ELF-1 (cell line): ENCODE data around the gene CSNK1A1.
"Not testable (repeated sequence)": the region's sequence is repeated elsewhere in the genome, so short reads cannot be mapped to it uniquely, and the experiment has no call there.

Source experiments
- DNase-seq: peaks from one replicate; pipeline ENCODE4 v3.0.0-alpha.2; 2016; ENCODE audit warnings: low read depth, low spot score

Gene CSNK1A1

DNA sequence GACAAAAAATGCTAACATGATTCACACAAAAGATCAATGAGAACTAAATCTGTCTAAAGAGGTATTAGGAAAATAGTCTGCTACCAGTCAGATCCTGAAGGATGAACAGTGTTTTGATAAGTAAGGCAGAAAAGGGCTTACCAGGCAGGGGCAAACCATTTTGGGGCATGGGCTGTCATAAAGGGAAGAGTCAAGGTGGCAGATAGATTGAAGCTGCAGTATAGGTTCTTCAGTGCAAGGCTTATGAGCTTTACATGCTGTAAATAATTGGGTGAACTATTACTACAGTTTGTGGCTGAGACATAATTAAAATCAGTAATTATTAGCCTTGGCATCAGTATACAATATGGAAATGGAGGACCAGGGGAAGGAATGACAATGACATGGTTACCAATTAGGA, 21.8 kb downstream of the CSNK1A1 start:
- DNase-seq = no peak

DNA sequence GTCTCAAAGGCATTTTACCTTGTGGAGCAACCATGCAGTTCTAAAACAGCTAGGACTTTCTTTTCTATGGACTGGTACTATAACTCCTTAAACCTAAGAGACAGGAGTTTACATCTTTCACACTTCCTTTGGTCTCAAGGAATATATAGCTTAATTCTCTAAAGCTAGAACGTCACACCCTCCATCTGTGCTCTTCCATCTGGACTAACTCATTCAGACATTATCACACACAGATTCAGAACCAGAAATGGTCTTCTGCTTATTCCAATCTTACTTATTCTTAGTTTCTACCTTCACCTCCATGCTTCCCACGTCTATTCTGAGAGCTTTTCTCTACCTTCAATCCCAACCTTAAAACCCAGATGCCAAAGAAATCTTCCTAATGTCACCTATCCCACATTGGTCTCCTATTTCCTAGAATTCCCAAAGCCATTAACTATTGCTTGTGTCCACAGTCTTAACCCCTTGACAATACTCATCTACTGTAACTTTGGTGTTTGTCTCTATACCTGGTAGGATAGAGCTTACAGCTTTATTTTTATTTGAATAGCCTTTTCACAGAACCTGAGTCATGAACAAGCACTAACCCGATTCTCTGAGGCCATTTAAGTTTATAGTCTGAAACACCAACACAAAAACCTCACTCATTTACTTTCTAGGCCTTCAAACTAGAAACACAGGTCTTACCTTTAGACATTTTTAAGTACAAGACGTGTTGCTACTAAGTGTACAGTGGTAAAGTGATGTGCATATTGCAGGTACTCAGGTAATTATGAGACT, 22.8 kb downstream of the CSNK1A1 start:
- DNase-seq = no peak

- no peak for DNase-seq
Observed at GRCh38 chr5:149526845-149527590, 24.2 kb downstream of the CSNK1A1 start.

GRCh38 chr5:149521739-149522685, 29.2 kb downstream of the CSNK1A1 start:
- DNase-seq = no peak

- DNase-seq = no peak
Observed at GRCh38 chr5:149519601-149520000, 31.6 kb downstream of the CSNK1A1 start.

- DNase-seq = no peak
Observed at GRCh38 chr5:149518620-149519019, 32.6 kb downstream of the CSNK1A1 start.

DNA sequence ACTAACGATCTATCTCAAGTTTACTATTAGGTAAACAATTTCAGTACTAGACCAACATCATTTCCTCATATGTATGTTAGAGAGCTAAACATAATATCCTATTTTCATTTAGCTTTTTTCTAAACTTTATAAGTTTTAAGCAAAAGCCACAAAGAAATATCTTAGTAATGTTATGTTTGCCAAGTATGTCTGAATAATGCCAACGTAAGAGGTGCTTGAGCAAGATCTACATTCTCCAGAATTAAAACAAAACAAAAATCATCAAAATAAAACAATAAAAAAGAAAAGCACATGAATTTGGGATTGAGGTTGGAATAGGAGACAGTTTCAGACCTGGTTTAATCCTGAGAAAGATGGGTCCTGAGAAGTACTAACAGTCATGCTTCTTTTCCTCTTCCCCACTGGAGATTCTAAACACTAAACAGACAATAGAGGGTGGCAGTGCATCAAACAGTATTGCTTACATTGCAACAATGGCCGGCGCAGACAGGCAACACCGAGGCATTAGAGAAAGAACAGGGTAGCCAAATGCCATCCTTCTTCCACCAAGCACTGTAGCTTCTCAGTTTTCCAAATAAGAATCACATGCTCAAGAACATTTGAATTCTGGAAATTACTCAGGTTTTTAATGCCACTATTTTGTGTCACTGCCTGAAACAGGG, 33.6 kb downstream of the CSNK1A1 start:
- no peak for DNase-seq

- no peak for DNase-seq
Observed at GRCh38 chr5:149514512-149514911, 36.7 kb downstream of the CSNK1A1 start.

GRCh38 chr5:149513372-149513947, 37.8 kb downstream of the CSNK1A1 start:
- not testable (repeated sequence) for DNase-seq

DNA sequence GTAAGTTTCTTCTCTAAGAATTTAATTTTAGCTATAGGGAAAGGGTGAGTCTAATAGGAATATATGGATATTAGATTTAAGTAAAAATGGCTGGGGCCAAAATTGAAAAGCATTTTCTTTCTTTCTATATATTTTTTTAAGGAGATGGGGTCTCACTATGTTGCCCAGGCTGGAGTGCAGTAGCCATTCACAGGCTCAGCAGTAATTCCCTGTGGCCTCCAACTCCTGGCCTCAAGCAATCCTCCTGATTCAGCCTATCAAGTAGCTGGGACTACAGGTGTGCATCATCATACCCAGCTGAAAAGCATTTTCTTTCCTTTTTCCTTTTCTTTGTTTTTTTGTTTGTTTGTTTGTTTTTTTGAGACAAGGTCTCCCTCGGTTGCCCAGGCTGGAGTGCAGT, 41.1 kb downstream of the CSNK1A1 start:
- no peak for DNase-seq

DNA sequence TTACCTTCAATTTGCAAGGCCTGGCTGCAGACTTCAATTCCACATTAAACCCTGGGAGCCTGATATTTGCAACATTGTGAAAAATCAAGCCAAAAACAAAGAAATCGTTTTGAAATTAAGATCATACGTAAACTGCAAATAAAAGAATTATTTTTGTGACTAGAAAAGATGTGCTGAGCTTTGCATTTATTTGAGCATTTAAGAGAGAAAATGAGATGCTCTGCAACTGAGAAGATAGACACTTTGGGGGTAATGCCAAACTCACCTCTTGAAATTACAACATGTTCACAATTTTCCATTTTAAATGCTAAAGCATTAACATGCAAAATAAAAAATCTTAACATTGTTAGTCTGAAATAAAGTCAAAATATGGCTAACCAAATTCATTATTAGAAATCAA, 46.6 kb downstream of the CSNK1A1 start:
- DNase-seq = no peak

DNA sequence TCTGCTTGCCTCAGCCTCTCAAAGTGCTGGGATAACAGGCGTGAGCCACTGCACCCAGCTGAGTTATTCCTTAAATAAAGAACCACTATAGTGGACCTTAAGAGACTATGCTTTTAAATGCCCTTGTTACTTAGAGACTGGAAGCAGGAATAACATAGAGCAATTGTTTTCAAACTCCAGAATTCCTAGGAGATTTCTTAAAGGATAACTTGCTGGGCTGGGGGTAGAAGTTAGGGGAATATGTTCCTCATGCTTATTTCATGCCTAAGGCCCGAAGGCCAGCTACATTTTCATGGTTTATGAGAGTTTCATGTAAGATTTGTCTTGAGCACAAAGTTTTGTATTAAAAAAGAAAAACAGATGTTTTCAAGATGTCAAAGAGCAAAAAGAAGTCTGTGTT, 48.2 kb downstream of the CSNK1A1 start:
- no peak for DNase-seq

DNA sequence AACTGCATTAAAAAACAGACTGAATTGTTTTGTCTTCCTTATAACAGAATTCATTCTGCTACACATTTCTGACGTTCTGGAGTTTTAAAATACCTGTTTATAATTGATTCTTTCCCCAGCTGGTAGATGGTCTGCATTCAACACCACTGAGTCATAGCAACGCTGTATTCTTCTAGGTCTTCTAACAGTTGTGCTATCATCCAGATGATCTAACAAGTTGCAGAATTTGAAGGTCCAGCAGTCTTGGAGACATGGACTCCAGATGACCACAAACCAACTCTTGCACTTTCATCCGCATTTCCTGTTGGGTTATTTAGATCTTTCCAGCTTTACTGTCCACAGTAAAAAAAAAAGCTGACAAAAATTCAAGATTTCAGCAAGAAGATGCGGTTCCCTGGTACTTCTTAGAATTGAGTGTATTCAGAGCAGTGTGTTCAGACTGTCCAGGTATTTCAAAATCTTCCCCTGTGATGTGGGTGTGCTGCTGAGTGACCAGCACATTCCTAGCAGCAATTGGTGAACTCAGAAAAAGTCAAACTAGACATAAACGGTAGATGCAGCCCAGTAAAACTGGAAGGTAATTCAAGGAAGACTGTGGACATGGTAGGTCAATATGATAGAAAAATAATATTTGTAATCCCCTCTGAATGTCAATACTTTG, 50.2 kb downstream of the CSNK1A1 start:
- DNase-seq = no peak

DNA sequence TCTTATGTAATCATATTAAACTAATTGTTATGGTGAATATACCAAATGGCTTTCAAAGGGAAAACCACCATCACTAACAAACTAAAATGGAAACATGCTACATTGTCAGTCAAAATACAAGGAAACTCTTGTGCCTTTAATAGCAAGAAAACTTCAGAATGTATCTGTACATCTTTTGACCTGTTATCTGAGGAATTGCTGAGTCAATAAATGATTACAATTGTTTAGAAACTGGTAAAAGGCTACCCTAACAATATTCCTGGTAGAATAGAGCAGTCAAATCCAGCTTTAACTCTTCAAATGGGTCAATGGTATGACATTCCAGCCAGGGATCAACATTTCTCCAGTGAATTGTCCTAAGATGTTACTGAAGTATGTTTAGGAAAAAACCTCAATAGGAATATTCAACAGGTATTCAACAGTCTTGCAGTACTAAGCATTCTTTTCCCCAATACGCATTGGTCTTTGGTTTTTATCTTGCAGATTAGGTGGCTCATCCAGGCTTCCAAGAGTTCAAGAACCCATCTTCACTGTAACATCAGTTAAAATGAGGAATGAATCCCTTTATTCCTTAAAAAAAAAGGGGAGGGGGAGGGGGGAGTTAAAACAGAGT, 52.4 kb downstream of the CSNK1A1 start:
- DNase-seq = no peak

DNA sequence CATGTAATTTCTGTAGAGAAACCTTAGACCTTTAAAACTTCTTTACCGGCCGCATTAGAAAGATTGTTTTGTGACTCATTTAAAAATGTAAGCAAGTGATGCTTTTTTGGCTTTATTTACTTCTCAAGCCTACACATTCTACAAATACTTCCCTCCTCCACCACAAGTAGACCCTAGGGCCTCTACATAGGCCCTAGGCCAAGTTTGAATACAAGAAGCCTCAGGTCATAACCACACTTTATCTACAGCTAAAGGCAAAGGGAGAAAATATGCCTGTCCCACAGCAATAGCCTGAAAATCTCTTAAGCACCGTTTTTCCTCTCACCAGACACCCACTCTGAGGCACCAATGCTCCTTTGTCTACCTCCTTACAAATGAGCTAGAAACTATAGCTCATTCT, 53.9 kb downstream of the CSNK1A1 start:
- no peak for DNase-seq

DNA sequence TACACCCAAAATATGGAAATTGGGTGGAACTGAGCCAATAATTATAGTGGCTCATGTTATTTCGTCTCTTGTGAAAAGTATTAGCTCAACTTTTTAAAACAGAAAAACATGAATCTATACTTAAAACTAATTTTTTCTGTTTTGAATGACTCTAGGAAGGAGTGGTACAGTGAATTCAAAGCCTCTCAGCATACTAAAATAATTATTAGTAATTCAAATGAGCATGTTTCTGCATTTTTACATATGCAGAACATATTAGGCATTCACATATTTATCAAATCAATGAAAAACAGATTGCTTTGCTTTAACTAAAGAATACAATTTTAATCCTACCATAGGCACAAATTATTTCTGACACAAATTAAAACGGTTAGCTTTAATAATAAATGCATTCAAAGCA, 54.3 kb downstream of the CSNK1A1 start:
- no peak for DNase-seq

GRCh38 chr5:149496166-149496565, 55.1 kb downstream of the CSNK1A1 start:
- DNase-seq = no peak

DNA sequence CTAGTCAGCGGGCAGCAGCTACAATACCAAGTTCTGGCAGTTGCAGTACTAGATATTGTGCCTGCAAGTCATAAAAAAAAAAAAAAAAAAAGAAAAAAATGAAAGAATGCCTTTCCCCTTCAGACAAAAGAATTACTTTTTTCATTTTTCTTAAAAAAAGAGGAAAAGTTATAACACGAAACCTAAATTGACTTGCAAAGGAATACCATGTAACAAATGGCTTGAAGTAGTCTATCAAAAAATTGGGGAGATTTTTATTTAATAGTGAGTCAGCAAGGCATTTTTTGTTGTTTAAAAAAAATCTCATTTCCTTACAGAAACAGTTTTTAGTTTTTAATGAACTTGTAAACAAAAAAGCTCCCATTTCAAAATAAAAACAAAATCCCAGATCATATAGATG, 55.6 kb downstream of the CSNK1A1 start:
- DNase-seq = no peak

- no peak for DNase-seq
Observed at GRCh38 chr5:149493316-149493715, 57.9 kb downstream of the CSNK1A1 start.

- no peak for DNase-seq
Observed at GRCh38 chr5:149492781-149493180, 58.5 kb downstream of the CSNK1A1 start.
